Cerebellar nuclear complex (tissue), 1 donor: ENCODE data around the gene PRND.
A peak's percentile ranks its signal among the peaks of the same experiment; 100 is the strongest.
"Not testable (repeated sequence)": the region's sequence is repeated elsewhere in the genome, so short reads cannot be mapped to it uniquely, and the experiment has no call there.

Source experiments
- DNase-seq, 2 experiments: peaks; one replicate each; lab custom pipeline; 2025; lab: John Stamatoyannopoulos, UW

The PRND gene

GRCh38 chr20:4708856-4709255, 12.9 kb upstream of the PRND start:
- no peak for DNase-seq

DNA sequence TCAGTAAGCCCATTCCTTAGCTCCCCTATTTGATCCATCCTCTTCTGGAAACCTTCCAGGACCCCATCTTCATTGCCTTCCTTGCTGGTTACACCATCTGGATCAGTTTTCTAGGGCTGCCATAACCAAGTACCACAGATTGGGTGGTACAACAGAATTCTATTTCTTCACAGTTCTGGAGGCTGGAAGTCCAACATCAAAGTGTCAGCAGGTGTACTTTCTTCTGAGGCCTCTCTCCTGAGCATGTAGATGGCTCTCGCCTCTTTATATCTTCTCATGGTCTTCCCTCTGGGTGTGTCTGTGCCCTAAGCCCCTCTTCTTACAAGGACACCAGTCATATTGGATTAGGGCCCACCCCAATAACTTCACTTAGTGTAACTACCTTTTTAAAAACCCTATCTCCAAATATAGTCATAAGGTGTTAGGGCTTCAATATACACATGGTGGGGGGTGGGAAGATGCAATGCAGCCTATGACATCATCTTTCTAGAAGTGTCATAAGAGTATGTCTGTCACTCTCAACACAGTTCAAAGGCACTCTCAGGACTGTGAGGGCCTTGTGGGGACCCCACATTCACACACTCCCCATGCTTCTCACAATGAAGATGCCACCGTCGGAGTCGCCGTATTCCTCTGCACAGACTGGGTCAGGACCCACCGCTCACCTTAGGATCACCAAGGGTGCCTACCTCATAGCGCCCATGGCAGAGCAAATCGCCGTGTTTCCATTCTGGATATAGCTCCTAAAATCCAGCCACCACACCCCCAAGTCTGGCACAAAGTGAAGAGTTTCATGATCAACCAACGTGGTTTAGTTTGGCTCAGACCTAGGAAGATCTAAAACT, 12.2 kb upstream of the PRND start:
- DNase-seq = no peak

- DNase-seq = no peak
Observed at GRCh38 chr20:4710106-4710475, 11.6 kb upstream of the PRND start.

DNA sequence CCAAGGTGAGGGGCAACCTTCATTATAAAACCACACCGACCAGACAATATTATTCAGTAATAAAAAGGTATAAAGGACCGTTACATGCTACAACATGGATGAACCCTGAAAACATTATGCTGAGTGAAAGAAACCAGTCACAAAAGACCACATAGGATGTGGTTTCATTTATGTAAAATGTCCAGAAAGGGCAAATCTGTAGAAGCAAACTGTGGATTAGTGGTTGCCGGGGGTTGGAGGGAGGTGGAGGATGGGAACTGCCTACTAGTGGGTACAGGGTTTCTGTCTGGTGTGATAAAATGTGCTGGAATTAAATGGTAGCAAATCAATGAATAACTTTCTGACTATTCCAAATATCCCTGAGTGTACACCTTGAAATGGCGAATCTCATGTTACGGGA, 10.2 kb upstream of the PRND start:
- no peak for DNase-seq

GRCh38 chr20:4713401-4713800, 8.3 kb upstream of the PRND start:
- DNase-seq = no peak

DNA sequence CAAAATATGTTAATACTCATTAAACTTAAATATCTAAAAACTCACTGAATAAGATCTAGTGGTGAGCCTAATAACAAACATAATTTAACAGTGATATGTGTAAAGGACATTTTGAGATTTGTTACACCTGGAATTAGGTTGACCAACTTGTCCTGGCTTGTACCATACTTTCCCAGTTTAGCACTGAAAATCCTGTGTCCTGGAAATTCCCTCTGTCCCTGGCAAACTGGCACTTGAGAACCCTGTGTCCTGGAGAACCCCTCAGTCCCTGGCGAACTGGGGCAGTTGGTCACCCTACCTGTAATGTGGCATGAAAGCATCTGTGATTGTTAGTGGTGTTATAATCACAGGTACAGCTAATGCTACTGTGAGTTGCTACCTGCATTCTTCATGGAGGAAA, 6.9 kb upstream of the PRND start:
- no peak for DNase-seq

DNA sequence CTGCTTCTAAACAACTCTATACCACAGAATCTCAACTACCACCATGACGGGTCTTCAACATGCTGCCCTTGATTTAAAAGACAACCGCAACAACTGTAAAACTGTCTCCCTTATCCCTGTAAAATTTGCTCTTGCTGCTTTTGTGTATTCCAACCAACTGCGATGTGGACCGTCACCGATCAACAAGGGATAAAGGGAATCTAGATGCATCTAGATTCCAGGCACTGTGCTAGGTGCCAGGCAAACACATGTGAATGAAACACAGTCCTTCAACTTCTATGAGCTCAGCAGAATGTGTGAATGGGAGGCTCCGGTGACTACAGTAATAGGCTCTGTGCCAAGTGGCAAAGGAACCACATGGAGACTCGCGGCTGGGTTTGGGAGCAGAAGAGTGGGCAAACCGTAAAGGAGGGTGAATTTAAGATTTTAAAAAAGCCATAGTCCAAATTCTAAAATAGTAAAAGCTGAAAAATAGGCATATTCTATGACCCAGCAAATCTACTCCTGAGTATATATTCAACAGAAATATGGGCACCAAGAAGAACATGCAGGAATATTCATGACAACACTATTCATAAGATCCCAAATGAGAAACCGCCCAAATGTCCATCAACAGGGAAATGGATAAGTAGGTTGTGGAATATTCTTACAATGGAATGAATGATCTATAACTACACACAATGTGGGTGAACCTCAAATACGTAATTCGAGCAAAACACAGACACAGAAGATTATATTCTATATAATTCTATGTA, 3.7 kb upstream of the PRND start:
- DNase-seq = no peak

- no peak for DNase-seq
Observed at GRCh38 chr20:4719190-4719589, 2.5 kb upstream of the PRND start.

DNA sequence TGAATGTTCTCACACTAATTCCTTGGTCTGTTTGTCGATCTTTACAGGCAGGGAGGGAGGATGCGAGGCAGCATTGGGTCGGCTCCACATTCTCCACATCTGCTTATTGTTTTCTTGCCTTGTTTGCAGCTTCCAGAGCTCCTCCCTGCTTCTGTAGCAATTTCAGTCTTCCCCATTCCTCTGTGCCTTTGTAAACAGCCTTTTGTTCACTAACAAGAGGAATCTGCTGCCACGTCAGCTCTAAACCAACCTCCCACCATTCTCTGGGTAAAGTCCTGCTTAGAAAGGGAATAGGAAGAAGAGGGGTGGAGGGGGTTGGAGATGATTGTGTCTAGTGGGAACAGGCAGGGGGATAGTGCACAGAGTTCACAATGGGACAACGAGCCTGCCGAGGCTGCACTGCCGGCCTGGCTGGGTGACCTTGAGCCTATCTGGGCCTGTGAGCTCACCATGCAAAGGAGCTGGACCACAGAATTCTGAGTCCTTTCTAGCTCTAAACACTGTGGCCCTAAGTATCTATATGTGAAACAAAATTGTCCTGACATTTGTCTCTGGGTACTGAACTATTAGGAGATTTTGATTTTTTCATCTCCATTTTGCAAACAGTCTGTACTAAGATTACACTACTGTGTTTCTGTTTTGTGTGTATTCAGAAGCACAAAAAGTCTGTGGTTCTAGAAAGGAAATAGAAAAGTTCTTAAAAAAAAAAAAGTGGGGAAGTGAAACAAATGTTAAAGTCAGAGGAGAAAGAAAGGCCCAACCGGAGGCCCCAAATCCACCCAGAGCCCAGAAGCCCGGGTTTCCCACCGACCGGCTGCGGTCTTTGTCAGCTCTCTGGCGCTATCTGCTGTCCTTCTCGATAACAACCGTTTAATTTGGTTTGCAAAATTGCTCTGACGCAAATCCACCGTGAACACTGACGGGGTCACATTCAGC, 1.4 kb upstream of the PRND start:
- DNase-seq = peak in 1 of 2 experiments; percentile 36

GRCh38 chr20:4720977-4721349, 746 bp upstream of the PRND start:
- no peak for DNase-seq

- DNase-seq = no peak
Observed at GRCh38 chr20:4722571-4722970, 862 bp downstream of the PRND start.

DNA sequence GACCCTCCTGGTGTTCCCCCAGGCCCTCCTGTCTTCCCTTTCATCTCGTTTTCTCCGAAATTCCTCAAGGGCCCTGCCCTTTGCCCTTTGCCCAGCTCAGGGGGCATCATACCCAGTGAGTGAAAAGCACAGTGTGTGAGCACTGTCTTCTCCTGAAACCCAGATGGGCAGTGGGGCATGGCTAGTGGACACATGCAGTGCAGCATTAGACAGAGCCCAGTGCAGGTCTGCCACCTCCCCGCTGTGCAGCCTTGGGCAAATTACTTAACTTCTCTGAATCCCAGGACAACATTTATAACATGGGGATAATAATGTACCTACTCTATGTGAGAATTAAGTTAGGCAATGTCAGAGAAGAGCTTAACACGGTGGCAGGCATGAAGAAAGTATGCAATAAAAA, 1.3 kb downstream of the PRND start:
- DNase-seq = no peak

GRCh38 chr20:4723553-4723952, 1.8 kb downstream of the PRND start:
- DNase-seq = not testable (repeated sequence)

GRCh38 chr20:4724459-4725262, 3.0 kb downstream of the PRND start:
- peak in 1 of 2 experiments; percentile 21 for DNase-seq

DNA sequence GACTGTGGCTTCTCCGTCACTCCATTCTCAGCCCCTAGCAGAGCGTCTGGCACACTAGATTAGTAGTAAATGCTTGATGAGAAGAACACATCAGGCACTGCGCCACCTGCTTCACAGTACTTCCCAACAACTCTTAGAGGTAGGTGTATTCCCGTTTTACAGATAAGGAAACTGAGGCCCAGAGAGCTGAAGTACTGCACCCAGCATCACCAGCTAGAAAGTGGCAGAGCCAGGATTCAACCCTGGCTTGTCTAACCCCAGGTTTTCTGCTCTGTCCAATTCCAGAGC, 3.5 kb downstream of the PRND start:
- DNase-seq = no peak

GRCh38 chr20:4726710-4727397, 5.1 kb downstream of the PRND start:
- no peak for DNase-seq

DNA sequence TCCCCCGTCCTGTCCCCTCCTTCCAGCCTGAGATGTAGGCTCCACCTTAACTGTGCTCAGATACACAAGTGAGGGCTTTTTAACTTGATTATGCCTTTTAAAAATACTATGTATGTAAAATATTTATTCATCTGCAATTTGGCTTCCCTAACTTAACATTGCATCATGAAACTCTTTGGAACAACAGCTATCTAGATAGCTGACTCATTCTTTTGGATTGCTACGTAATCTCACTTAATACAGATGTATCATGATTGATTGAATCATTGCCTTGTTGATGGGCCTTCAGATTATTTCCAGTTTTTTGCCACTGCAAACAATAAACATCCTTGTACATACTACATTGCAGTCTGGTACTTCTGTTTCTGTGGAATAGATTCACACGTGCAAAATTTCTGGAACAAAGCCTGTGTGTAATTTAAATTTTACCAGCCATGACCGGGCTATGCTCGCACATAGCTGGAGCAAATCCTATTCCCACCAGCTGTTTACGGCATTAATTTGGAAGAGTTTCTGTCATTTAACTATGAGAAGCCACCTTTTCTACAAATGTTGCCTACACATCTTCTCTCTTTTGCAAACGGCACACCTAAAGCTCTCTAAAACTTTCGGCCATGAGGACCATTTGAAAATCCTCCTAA, 6.5 kb downstream of the PRND start:
- DNase-seq = no peak

DNA sequence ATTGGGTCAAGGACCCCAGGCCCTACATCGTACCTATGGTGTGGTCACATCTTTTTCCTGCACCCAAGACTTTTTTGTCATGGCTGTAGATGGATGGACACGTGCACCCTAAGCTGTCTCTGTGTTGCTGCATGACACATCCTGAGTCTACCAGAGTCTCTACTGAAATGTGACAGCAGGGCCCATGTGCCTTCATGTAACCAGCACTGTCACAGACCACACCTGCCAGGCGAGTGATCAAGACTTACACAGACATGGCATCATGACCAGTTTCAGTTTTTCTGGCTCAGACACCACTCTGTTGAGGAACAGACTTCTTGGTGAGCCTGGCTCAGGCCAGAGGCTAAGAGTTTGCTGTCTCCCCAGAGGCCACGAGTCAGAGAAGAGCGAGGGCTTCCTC, 7.6 kb downstream of the PRND start:
- no peak for DNase-seq

GRCh38 chr20:4730780-4731179, 9.1 kb downstream of the PRND start:
- no peak for DNase-seq

GRCh38 chr20:4736875-4737274, 15.2 kb downstream of the PRND start:
- DNase-seq = no peak
